GM12892 (cell line): Measurements from ENCODE around the gene MCM9.

ENCODE experiments used
- POLR2A ChIP-seq: IDR thresholded peaks from 2 replicates; pipeline ENCODE4 v1.6.1; 2011; ENCODE audit warnings: low read depth, low read length, control low read depth
- POLR2AphosphoS5 ChIP-seq: IDR thresholded peaks from 2 replicates; pipeline ENCODE4 v1.6.1; 2011; ENCODE audit warnings: low read depth, low read length, control low read depth

GRCh38 chr6:118886641-118887040 lies 48.3 kb downstream of the MCM9 start:
- TF ChIP-seq POLR2A (no peak), POLR2AphosphoS5 (no peak)
